H1 (cell line): ENCODE measurements around the gene MGRN1. TPM values are rescaled to one million over a fixed set of nuclear protein-coding genes. Genes with fewer than 3 reads are reported as not detected.

Experiments used
- CTCF ChIA-PET: fragments of 300-600 bp; sonication (Branson Sonifier 250); formaldehyde crosslinking; loops from one replicate; lab custom pipeline; 2021; ENCODE audit not compliant: partially characterized antibody; lab: Charles Lee
- POLR2A ChIA-PET: fragments of 300-600 bp; sonication (Branson Sonifier 250); formaldehyde crosslinking; loops from one replicate; lab custom pipeline; 2021; ENCODE audit warnings: inconsistent platforms; ENCODE audit not compliant: partially characterized antibody; lab: Charles Lee
- DNase-seq, 2 experiments: peaks; one replicate each; pipeline versions ENCODE4 v3.0.0 to v3.0.0-alpha.2; 2010 to 2022; ENCODE audit warnings: low spot score in 2 of 2, low read depth in 1 of 2, mixed read lengths in 1 of 2
- FAIRE-seq: peaks from 2 replicates; lab custom pipeline; 2011; peaks lifted over from hg19 to GRCh38; lab: Jason Lieb, UNC
- H2AFZ ChIP-seq: 2 replicates; pipeline ENCODE4 v1.8.1; 2012; ENCODE audit warnings: low read length, inconsistent platforms
- H2AK5ac ChIP-seq: 2 replicates; pipeline ENCODE4 v1.6.1; 2013; ENCODE audit warnings: low read depth, low read length
- H2BK120ac ChIP-seq: replicated peaks from 2 replicates; pipeline ENCODE3; 2013; ENCODE audit warnings: low read depth, low read length, inconsistent platforms
- H2BK12ac ChIP-seq: 2 replicates; pipeline ENCODE4 v1.6.1; 2013; ENCODE audit warnings: low read depth, low read length
- H2BK15ac ChIP-seq: 2 replicates; pipeline ENCODE4 v1.6.1; 2013; ENCODE audit warnings: low read length
- H2BK20ac ChIP-seq: 2 replicates; pipeline ENCODE4 v1.6.1; 2013; ENCODE audit warnings: low read length
- H2BK5ac ChIP-seq: 2 replicates; pipeline ENCODE4 v1.6.1; 2013; ENCODE audit warnings: low read depth, low read length
- H3K14ac ChIP-seq: 2 replicates; pipeline ENCODE4 v1.6.1; 2013; ENCODE audit warnings: inconsistent platforms; ENCODE audit not compliant: insufficient read length
- H3K18ac ChIP-seq: 2 replicates; pipeline ENCODE4 v1.6.1; 2013; ENCODE audit warnings: low read length; ENCODE audit errors: extremely low read depth
- H3K23ac ChIP-seq: 2 replicates; pipeline ENCODE4 v1.6.1; 2013; ENCODE audit warnings: inconsistent platforms; ENCODE audit not compliant: insufficient read length
- H3K23me2 ChIP-seq: 2 replicates; pipeline ENCODE4 v1.6.1; 2013; ENCODE audit warnings: low read depth, low read length
- H3K27ac ChIP-seq: 2 replicates; pipeline ENCODE4 v1.6.1; 2011; ENCODE audit warnings: low read depth, low read length, inconsistent platforms
- H3K27me3 ChIP-seq, 4 experiments: replicated peaks in 1 of 4; 1 replicate in 1 of 4; 2 replicates in 3 of 4; pipeline versions ENCODE4 v1.6.1 to v1.8.1; 2011 to 2013; ENCODE audit warnings: low read length in 3 of 4, mild to moderate bottlenecking in 3 of 4, inconsistent platforms in 2 of 4, mixed read lengths in 2 of 4, moderate library complexity in 1 of 4; ENCODE audit not compliant: control insufficient read depth in 3 of 4, insufficient read depth in 3 of 4; ENCODE audit errors: extremely low read depth in 1 of 4
- H3K36me3 ChIP-seq, 4 experiments: 2 replicates each; pipeline versions ENCODE4 v1.6.1 to v1.8.1; 2011 to 2013; ENCODE audit warnings: mild to moderate bottlenecking in 4 of 4, low read length in 3 of 4, moderate library complexity in 2 of 4, control low read depth in 1 of 4, inconsistent platforms in 1 of 4; ENCODE audit not compliant: insufficient read depth in 4 of 4, control insufficient read depth in 2 of 4
- H3K4ac ChIP-seq: replicated peaks from 2 replicates; pipeline ENCODE3; 2013; ENCODE audit warnings: low read length, low read depth, mixed read lengths, inconsistent platforms; ENCODE audit not compliant: insufficient read length
- H3K4me1 ChIP-seq, 4 experiments: replicated peaks in 1 of 4; 1 replicate in 1 of 4; 2 replicates in 3 of 4; pipeline versions ENCODE4 v1.6.1 to v1.8.1; 2011 to 2013; ENCODE audit warnings: low read length in 3 of 4, inconsistent platforms in 2 of 4, mixed read lengths in 1 of 4; ENCODE audit not compliant: insufficient read depth in 4 of 4, control insufficient read depth in 3 of 4
- H3K4me2 ChIP-seq, 2 experiments: 2 replicates each; pipeline versions ENCODE4 v1.6.1 to v1.8.1; 2011 to 2013; ENCODE audit warnings: low read depth in 2 of 2, low read length in 2 of 2, control low read depth in 1 of 2, inconsistent platforms in 1 of 2, mild to moderate bottlenecking in 1 of 2; ENCODE audit not compliant: insufficient read depth in 1 of 2
- H3K4me3 ChIP-seq, 4 experiments: fragments of 200-600, 300-600 bp in 1 of 4; sonication (generic), shearing (Covaris generic), sonication (Bioruptor Twin) in 1 of 4; 2 replicates each; pipeline versions ENCODE4 v1.5.1 to v1.8.1; 2011 to 2016; ENCODE audit warnings: low read length in 4 of 4, low read depth in 3 of 4, control low read depth in 2 of 4, inconsistent platforms in 2 of 4, mild to moderate bottlenecking in 2 of 4, mixed read lengths in 1 of 4, moderate library complexity in 1 of 4; ENCODE audit not compliant: insufficient read depth in 2 of 4; ENCODE audit errors: extremely low read depth in 1 of 4
- H3K56ac ChIP-seq: replicated peaks from 2 replicates; pipeline ENCODE3; 2013; ENCODE audit warnings: low read depth, mild to moderate bottlenecking, mixed read lengths, low read length, inconsistent platforms; ENCODE audit not compliant: insufficient read length
- H3K79me1 ChIP-seq: 2 replicates; pipeline ENCODE4 v1.6.1; 2013; ENCODE audit warnings: low read depth, low read length, control low read depth
- H3K79me2 ChIP-seq, 2 experiments: 2 replicates each; pipeline versions ENCODE4 v1.6.1 to v1.8.1; 2012 to 2013; ENCODE audit warnings: low read length in 2 of 2, mild to moderate bottlenecking in 2 of 2, inconsistent platforms in 1 of 2; ENCODE audit not compliant: insufficient read depth in 2 of 2, control insufficient read depth in 1 of 2
- H3K9ac ChIP-seq, 4 experiments: replicated peaks in 1 of 4; 1 replicate in 1 of 4; 2 replicates in 3 of 4; pipeline versions ENCODE4 v1.6.1 to v1.8.1; 2011 to 2013; ENCODE audit warnings: low read depth in 3 of 4, low read length in 3 of 4, control low read depth in 2 of 4, mild to moderate bottlenecking in 2 of 4, moderate library complexity in 2 of 4, inconsistent platforms in 1 of 4; ENCODE audit errors: extremely low read depth in 1 of 4
- H3K9me3 ChIP-seq, 2 experiments: 2 replicates each; pipeline versions ENCODE4 v1.6.1 to v1.8.1; 2012 to 2013; ENCODE audit warnings: mild to moderate bottlenecking in 2 of 2, moderate library complexity in 2 of 2, control low read depth in 1 of 2, inconsistent platforms in 1 of 2, low read depth in 1 of 2, low read length in 1 of 2, mixed read lengths in 1 of 2; ENCODE audit not compliant: insufficient read depth in 2 of 2
- H4K20me1 ChIP-seq, 2 experiments: replicated peaks in 1 of 2; 2 replicates each; pipeline versions ENCODE3 to v1.8.1; 2011 to 2013; ENCODE audit warnings: inconsistent platforms in 2 of 2, low read length in 2 of 2, mild to moderate bottlenecking in 1 of 2; ENCODE audit not compliant: insufficient read depth in 2 of 2, control insufficient read depth in 1 of 2
- H4K5ac ChIP-seq: 2 replicates; pipeline ENCODE4 v1.6.1; 2013; ENCODE audit warnings: low read length, low read depth, mixed read lengths, inconsistent platforms; ENCODE audit not compliant: insufficient read length
- H4K8ac ChIP-seq: 2 replicates; pipeline ENCODE4 v1.8.0; 2013; ENCODE audit warnings: mild to moderate bottlenecking, moderate library complexity, low read length, inconsistent platforms; ENCODE audit not compliant: insufficient read depth; ENCODE audit errors: extremely low read depth
- H4K91ac ChIP-seq: replicated peaks from 2 replicates; pipeline ENCODE3; 2013; ENCODE audit warnings: low read length, mixed read lengths, inconsistent platforms; ENCODE audit not compliant: insufficient read length
- ATF3 ChIP-seq: IDR thresholded peaks from 2 replicates; pipeline ENCODE4 v1.6.1; 2011; ENCODE audit warnings: low read depth, mild to moderate bottlenecking, low read length; ENCODE audit not compliant: insufficient read depth
- BCL11A ChIP-seq, 2 experiments: IDR thresholded peaks; one replicate each; pipeline ENCODE4 v1.6.1; 2011; ENCODE audit warnings: low read depth in 2 of 2, low read length in 2 of 2, mild to moderate bottlenecking in 2 of 2
- BRCA1 ChIP-seq: IDR thresholded peaks from 2 replicates; pipeline ENCODE4 v1.6.1; 2012; ENCODE audit warnings: low read depth, low read length, improper control_type of control experiment
- CREB1 ChIP-seq: IDR thresholded peaks from 2 replicates; pipeline ENCODE4 v1.6.1; 2012; ENCODE audit warnings: inconsistent platforms
- GABPA ChIP-seq: IDR thresholded peaks from 2 replicates; pipeline ENCODE4 v1.6.1; 2011; ENCODE audit warnings: mild to moderate bottlenecking, low read length, moderate library complexity, borderline replicate concordance; ENCODE audit not compliant: insufficient read depth
- JUND ChIP-seq: IDR thresholded peaks from 2 replicates; pipeline ENCODE4 v1.6.1; 2011; ENCODE audit warnings: mild to moderate bottlenecking, improper control_type of control experiment, low read length
- MAFK ChIP-seq: IDR thresholded peaks from 2 replicates; pipeline ENCODE4 v1.6.1; 2012; ENCODE audit warnings: low read depth, mild to moderate bottlenecking, improper control_type of control experiment, low read length
- NANOG ChIP-seq: IDR thresholded peaks from 2 replicates; pipeline ENCODE4 v1.6.1; 2011; ENCODE audit warnings: low read length, low read depth, mild to moderate bottlenecking, inconsistent platforms; ENCODE audit not compliant: insufficient read depth, poor library complexity, severe bottlenecking
- PHF8 ChIP-seq: fragments of 200-600 bp; sonication (generic); conservative IDR thresholded peaks from 2 replicates; pipeline ENCODE4 v1.7.1; 2012; ENCODE audit warnings: low read depth, mild to moderate bottlenecking, inconsistent platforms, low read length, moderate library complexity
- RBBP5 ChIP-seq: IDR thresholded peaks from 2 replicates; pipeline ENCODE4 v1.7.1; 2012; ENCODE audit warnings: low read depth, mild to moderate bottlenecking, inconsistent platforms, low read length, moderate library complexity, borderline replicate concordance
- RXRA ChIP-seq: IDR thresholded peaks from 2 replicates; pipeline ENCODE4 v1.6.1; 2011; ENCODE audit warnings: low read depth, mild to moderate bottlenecking, low read length, moderate library complexity; ENCODE audit not compliant: insufficient read depth
- WGBS, 2 experiments: shearing (Covaris generic) in 1 of 2; methylation state at CpG; one replicate each; pipeline versions ENCODE4 v1.1.6 to v1.1.7; 2013 to 2015; ENCODE audit warnings: low lambda C conversion rate in 2 of 2, mixed read lengths in 2 of 2, inconsistent platforms in 1 of 2, low coverage in 1 of 2, missing lambda C conversion rate in 1 of 2; ENCODE audit not compliant: insufficient replicate concordance in 2 of 2, insufficient coverage in 1 of 2, insufficient read length in 1 of 2; ENCODE audit errors: extremely low coverage in 1 of 2, missing lambda C conversion rate in 1 of 2; 5-methylcytosine and 5-hydroxymethylcytosine counted together
- polyA plus RNA-seq, 7 experiments: library from polyadenylated mRNA; depleted of rRNA in 3 of 7; stranded (reverse) in 5 of 7; unstranded in 2 of 7; fragments of >200 nt in 5 of 7; fragments of 200-250 nt in 2 of 7; gene quantifications; 1 replicate in 5 of 7; 2 replicates in 1 of 7; 4 replicates in 1 of 7; pipeline versions ENCODE4 v1.2.1 to v1.2.3, GENCODE V29; 2011 to 2013; ENCODE audit warnings: missing spikeins in 2 of 7, mixed read lengths in 2 of 7
- total RNA-seq: library from RNA; stranded (reverse); fragmentation: NEBNext Ultra II Directional; extraction: Animal tissue kit (Norgen Biotek cat#: 25700); gene quantifications from 2 replicates; pipeline ENCODE4 v1.2.1, GENCODE V29; 2021

Gene MGRN1
- total and polyA plus RNA-seq, 2 of the 8 experiments (the other 6 are each of a cell fraction or from before 2014, with no cell fraction given), result 15.0 to 82.3 TPM

DNA sequence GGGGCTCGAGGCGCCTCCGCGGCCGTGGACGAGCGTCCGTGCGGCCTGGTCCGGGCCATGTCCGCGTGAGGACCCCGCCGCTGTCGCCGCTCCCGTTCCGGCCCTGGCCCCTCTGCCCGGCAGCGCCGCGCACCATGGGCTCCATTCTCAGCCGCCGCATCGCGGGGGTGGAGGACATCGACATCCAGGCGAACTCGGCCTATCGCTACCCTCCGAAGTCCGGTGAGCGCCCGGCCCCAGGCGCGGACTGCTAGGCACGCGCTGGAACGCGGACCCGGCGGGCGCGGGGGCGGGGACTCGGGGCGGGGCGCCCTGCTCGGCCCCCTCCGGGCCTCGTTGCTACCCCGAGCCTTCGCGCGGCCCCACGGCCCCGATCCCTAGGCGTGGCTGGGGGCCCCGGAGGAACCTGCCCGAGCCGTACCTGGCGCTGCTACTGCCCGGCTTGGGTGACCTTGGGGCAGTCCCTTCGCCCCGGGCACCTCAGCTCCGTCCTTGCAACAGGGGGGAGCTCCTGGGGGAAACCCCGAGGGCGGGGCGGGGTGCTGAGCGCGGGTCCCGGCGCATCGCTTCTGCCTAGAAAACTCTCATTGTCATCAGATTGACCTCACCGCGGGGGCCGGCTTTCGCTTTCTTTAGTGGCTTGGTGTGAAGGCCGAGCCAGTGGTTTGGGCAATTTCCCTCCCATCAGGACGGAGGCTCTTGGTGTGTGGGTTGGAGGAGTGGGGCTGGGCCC lies 367 bp downstream of the MGRN1 start:
- no peaks in the 10 kb centered on the region for H3K9me3 ChIP-seq
- WGBS, 2 experiments, result 0% methylated on average over 6 of the region's 80 CpGs; no CpG with 5 or more reads in 1 of the 2 experiments
- no peak overlapping the region for H3K4ac ChIP-seq
- no peak overlapping the region for H3K14ac ChIP-seq
- H2BK15ac ChIP-seq, result 0 out of 2 replicates have a peak overlapping the region, but pooled peaks have one; percentile 95
- peaks cover 16% of the 10 kb centered on the region for H3K79me1 ChIP-seq
- peak overlapping the region; percentile 72 for H3K27ac ChIP-seq
- no peak overlapping the region for H3K56ac ChIP-seq
- no peak overlapping the region for H3K23ac ChIP-seq
- no peak for FAIRE-seq
- peaks cover 10 to 36% of the 10 kb centered on the region in 2 experiments for H3K79me2 ChIP-seq
- 0 out of 2 replicates have a peak overlapping the region, but pooled peaks have one; percentile 79 for H2AK5ac ChIP-seq
- H2BK120ac ChIP-seq, result no peak overlapping the region
- H2BK12ac ChIP-seq, result no peak overlapping the region
- peak overlapping the region; percentile 6 to 93 (median 86); a peak in 6 of 7 replicates for H3K9ac ChIP-seq
- H3K18ac ChIP-seq, result peak overlapping the region; percentile 97
- peak overlapping the region; percentile 57; the same call in 1 of the 2 replicates for H4K8ac ChIP-seq
- peaks cover 2% of the 10 kb centered on the region; the same call in 1 of the 2 replicates for H3K23me2 ChIP-seq
- peak in 1 of 2 experiments; percentile 85 for DNase-seq
- no peak overlapping the region for H2BK20ac ChIP-seq
- H3K27me3 ChIP-seq, result no peaks in the 10 kb centered on the region
- H3K4me2 ChIP-seq, result peak overlapping the region; percentile 83 to 92
- H4K20me1 ChIP-seq, result peaks cover 0 to 8% of the 10 kb centered on the region in 2 experiments
- H3K4me1 ChIP-seq, result peaks cover 0 to 7% (median 6%) of the 10 kb centered on the region in 4 experiments; a peak in 6 of 7 replicates
- H2BK5ac ChIP-seq, result peak overlapping the region; percentile 73
- peak overlapping the region; percentile 74 for H4K91ac ChIP-seq
- peak overlapping the region; percentile 72 to 97 (median 78) for H3K4me3 ChIP-seq
- peak overlapping the region; percentile 79 for H4K5ac ChIP-seq
- H3K36me3 ChIP-seq, result no peaks in the 10 kb centered on the region
- no peak overlapping the region for H2AFZ ChIP-seq
- CTCF ChIA-PET, result interaction anchor here (0.8 to 3.5 kb wide), 35 partner anchors 8 to 331 kb away, joined by 3 to 24 read pairs (median 5); partner anchors contain the start of genes CDIP1 and NUDT16L1
- POLR2A ChIA-PET, result interaction anchor here (1.0 to 4.8 kb wide), 7 partner anchors 9 to 152 kb away, joined by 3 to 69 read pairs (median 4); partner anchors contain the start of gene UBALD1
- TF ChIP-seq PHF8 (peak; percentile 96), CREB1 (no peak), GABPA (no peak), MAFK (no peak), RBBP5 (0 out of 2 replicates have a peak, but pooled peaks have one; percentile 69), NANOG (peak; percentile 70), BCL11A (IDR thresholded peaks at IDR 0.05; ENCODE audit: low read depth in 2 of 2, low read length in 2 of 2) (no peak), JUND (no peak), ATF3 (no peak), RXRA (no peak), BRCA1 (no peak)
